PC-9 (cell line): ENCODE measurements around the gene RSPRY1. TPM values are rescaled to one million over a fixed set of nuclear protein-coding genes. Genes with fewer than 3 reads are reported as not detected.

Experiments
- BruUV-seq: library from RNA; stranded (reverse); fragments of 400-500 nt; replicated peaks from 2 replicates; lab custom pipeline; 2021; lab: Mats Ljungman, UMichigan
- CTCF ChIA-PET: fragments of 300-600 bp; sonication (Branson Sonifier 250); formaldehyde crosslinking; loops from one replicate; lab custom pipeline; 2022; ENCODE audit warnings: antibody characterized with exemption; lab: Charles Lee
- POLR2A ChIA-PET: fragments of 300-600 bp; sonication (Branson Sonifier 250); formaldehyde crosslinking; loops from one replicate; lab custom pipeline; 2022; ENCODE audit warnings: antibody characterized with exemption; ENCODE audit not compliant: unreplicated experiment; lab: Charles Lee
- DNase-seq, 2 experiments: peaks; one replicate each; pipeline versions ENCODE4 v3.0.0 to v3.0.0-alpha.2; 2015 to 2022; ENCODE audit warnings: mixed read lengths in 1 of 2
- H2AFZ ChIP-seq: fragments of 200-600 bp; sonication (generic); 2 replicates; pipeline ENCODE4 v1.8.1; 2017; ENCODE audit warnings: antibody characterized with exemption
- H3F3A ChIP-seq: fragments of 200-600 bp; sonication (generic); 2 replicates; pipeline ENCODE4 v1.8.1; 2017; ENCODE audit warnings: antibody characterized with exemption, mild to moderate bottlenecking, low read depth; ENCODE audit not compliant: insufficient read depth
- H3K27ac ChIP-seq: fragments of 200-600 bp; sonication (generic); 2 replicates; pipeline ENCODE4 v1.6.1; 2016; ENCODE audit warnings: mixed run types
- H3K27me3 ChIP-seq: fragments of 200-600 bp; sonication (generic); 2 replicates; pipeline ENCODE4 v1.6.1; 2016; ENCODE audit warnings: low read depth, mixed run types; ENCODE audit not compliant: insufficient read depth
- H3K36me3 ChIP-seq: fragments of 200-600 bp; sonication (generic); 2 replicates; pipeline ENCODE4 v1.6.1; 2016; ENCODE audit warnings: low read depth, mixed run types
- H3K4me1 ChIP-seq: fragments of 200-600 bp; sonication (generic); replicated peaks from 2 replicates; pipeline ENCODE4 v1.6.1; 2016; ENCODE audit warnings: mixed run types; ENCODE audit not compliant: insufficient read depth
- H3K4me2 ChIP-seq: fragments of 200-600 bp; sonication (generic); 2 replicates; pipeline ENCODE4 v1.6.1; 2017; ENCODE audit warnings: mixed run types
- H3K4me3 ChIP-seq: fragments of 200-600 bp; sonication (generic); 2 replicates; pipeline ENCODE4 v1.6.1; 2016; ENCODE audit warnings: mixed run types
- H3K79me2 ChIP-seq: fragments of 200-600 bp; sonication (generic); 2 replicates; pipeline ENCODE4 v1.6.1; 2017; ENCODE audit warnings: low read depth, mixed run types
- H3K9me2 ChIP-seq: fragments of 200-600 bp; sonication (generic); 2 replicates; pipeline ENCODE4 v1.8.1; 2017; ENCODE audit warnings: mild to moderate bottlenecking; ENCODE audit not compliant: insufficient read depth
- H3K9me3 ChIP-seq: fragments of 200-600 bp; sonication (generic); 2 replicates; pipeline ENCODE4 v1.8.1; 2016; ENCODE audit warnings: low read depth; ENCODE audit not compliant: insufficient read depth
- H4K20me1 ChIP-seq: fragments of 200-600 bp; sonication (generic); 2 replicates; pipeline ENCODE4 v1.8.1; 2017; ENCODE audit not compliant: insufficient read depth
- EZH2 ChIP-seq: fragments of 200-600 bp; sonication (generic); IDR thresholded peaks from 2 replicates; pipeline ENCODE4 v1.8.0; 2017; ENCODE audit warnings: antibody characterized with exemption, low read depth
- intact Hi-C: fragments of 100-400 bp; cut with micrococcal nuclease; formaldehyde crosslinking; loops from one replicate; pipeline ENCODE4 v1.10.0; 2022; ENCODE audit not compliant: unreplicated experiment
- total RNA-seq: library from RNA; stranded (reverse); gene quantifications from 2 replicates; pipeline ENCODE4 v1.2.3, GENCODE V29; 2021
- TF ChIP-seq, protein P1 (sequence below): fragments of 200-600 bp; sonication (generic); conservative IDR thresholded peaks from 2 replicates; pipeline ENCODE4 v1.6.1; 2017; ENCODE audit warnings: mixed run types, antibody characterized with exemption, mild to moderate bottlenecking, moderate library complexity

RSPRY1 gene
- total RNA-seq, 1 experiment from 2014 or later, result 26.3 TPM

DNA sequence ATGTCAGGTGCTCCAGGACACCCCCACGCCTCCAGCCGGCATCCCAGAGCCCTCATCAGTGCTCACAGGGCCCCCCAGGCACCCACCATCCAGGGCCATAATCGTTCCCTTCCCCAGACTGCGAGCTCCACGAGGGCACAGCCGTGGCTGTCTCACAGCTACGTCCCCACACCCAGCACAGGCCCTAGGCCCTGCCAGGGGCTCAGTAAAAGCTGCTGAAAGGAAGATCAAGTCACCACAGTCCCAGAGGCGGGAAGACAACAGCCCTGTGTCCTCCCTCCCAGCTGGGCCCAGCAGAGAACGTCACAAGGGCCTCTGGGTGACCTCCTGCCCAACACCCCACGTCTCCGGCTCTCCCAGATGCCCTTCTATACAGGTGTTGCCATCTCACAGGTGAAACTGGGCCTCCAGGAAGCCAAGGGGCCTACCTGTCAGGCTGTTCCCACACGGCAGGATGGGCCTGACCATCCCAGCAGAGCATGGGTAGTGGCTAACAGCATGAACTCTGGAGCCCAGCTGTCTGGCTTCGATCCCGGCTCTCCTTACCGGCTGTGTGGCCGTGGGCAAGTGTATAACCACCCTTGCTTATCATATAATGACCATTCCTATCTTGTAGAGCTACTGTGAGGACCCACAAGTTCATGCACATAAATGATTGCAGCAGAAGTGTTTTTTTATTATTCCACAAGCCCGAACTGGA is 76.9 kb downstream of the RSPRY1 start:
- intact Hi-C loops, result no loop called here
- Histone ChIP-seq H3K79me2 (no peaks in the 10 kb centered on the region), H3K36me3 (no peaks in the 10 kb centered on the region), H3F3A (peaks cover 35% of the 10 kb centered on the region), H3K27me3 (no peaks in the 10 kb centered on the region), H3K4me2 (no peak overlapping the region), H3K9me3 (no peaks in the 10 kb centered on the region), H2AFZ (no peak overlapping the region), H3K4me3 (no peak overlapping the region), H3K27ac (no peak overlapping the region), H3K9me2 (no peaks in the 10 kb centered on the region), H3K4me1 (peaks cover 38% of the 10 kb centered on the region), H4K20me1 (no peaks in the 10 kb centered on the region)
- POLR2A ChIA-PET, result no interaction called here
- TF ChIP-seq, protein P1, sequence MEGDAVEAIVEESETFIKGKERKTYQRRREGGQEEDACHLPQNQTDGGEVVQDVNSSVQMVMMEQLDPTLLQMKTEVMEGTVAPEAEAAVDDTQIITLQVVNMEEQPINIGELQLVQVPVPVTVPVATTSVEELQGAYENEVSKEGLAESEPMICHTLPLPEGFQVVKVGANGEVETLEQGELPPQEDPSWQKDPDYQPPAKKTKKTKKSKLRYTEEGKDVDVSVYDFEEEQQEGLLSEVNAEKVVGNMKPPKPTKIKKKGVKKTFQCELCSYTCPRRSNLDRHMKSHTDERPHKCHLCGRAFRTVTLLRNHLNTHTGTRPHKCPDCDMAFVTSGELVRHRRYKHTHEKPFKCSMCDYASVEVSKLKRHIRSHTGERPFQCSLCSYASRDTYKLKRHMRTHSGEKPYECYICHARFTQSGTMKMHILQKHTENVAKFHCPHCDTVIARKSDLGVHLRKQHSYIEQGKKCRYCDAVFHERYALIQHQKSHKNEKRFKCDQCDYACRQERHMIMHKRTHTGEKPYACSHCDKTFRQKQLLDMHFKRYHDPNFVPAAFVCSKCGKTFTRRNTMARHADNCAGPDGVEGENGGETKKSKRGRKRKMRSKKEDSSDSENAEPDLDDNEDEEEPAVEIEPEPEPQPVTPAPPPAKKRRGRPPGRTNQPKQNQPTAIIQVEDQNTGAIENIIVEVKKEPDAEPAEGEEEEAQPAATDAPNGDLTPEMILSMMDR, result no peak
- no peak for TF ChIP-seq EZH2
- DNase-seq, result no peak
- CTCF ChIA-PET, result no interaction called here
- no TSS peak for BruUV-seq

DNA sequence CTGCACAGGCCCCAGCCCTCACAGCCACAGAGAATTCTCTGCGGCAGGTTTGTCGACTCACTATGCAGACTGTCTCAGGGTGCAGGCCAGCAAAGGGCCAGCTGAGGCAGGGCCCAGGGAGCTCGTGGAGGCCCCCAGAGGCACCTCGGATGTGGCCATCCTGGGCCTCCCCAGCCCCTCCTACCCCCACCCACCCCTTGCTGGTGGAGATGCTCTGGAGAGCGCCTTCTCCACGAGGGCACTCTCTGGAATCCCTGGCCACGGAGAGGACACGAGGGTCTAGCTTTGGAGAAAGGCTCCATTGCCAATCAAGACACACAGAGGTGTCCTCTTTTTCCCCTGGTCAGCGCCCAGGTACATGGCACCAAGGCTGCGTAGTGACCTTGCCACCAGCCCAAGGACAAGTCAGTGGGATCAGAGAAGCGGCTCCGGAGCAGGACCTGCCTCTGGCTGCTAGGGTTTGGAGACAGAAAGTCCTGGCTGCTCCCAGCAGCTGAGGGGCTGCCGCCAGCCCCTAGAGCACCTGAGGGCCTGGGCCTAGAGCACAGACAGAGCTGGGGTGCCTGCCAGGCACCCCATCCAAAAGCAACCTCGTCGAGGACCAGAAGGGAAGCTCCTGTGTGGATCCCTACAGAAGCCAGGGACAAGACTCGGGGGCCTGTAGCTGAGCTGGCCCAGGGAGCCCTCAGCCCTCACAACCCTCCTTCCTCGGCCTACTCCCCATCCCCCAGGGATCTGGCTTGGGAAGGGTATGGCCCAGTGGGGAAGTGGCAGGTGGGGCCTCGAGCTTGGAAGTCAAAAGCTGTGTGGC is 77.6 kb downstream of the RSPRY1 start:
- Histone ChIP-seq H3F3A (peaks cover 35% of the 10 kb centered on the region), H4K20me1 (no peaks in the 10 kb centered on the region), H3K36me3 (no peaks in the 10 kb centered on the region), H3K4me2 (no peak overlapping the region), H3K9me3 (no peaks in the 10 kb centered on the region), H3K4me1 (peaks cover 38% of the 10 kb centered on the region), H2AFZ (no peak overlapping the region), H3K9me2 (no peaks in the 10 kb centered on the region), H3K27ac (no peak overlapping the region), H3K79me2 (no peaks in the 10 kb centered on the region), H3K27me3 (no peaks in the 10 kb centered on the region), H3K4me3 (no peak overlapping the region)
- intact Hi-C loops, result no loop called here
- BruUV-seq, result no TSS peak
- no peak for TF ChIP-seq EZH2
- TF ChIP-seq, protein P1, result no peak
- no peak for DNase-seq
- CTCF ChIA-PET, result no interaction called here
- POLR2A ChIA-PET, result no interaction called here

DNA sequence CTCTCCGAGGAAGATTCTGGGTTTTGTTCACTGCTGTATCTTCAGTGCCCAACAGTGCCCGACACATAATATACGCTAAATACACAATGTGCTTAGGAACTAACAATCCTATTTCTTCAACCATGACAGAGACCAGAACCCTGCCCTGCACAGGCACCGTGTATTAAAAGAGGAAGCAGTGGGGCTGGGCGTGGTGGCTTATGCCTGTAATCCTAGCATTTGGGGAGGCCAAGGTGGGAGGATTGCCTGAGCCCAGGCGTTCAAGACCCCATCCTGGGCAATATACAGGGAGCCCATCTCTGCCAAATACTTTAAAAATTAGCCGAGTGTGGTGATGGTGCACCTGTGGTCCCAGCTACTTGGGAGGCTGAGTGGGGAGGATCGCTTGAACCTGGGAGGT is 78.3 kb downstream of the RSPRY1 start:
- H3K4me2 ChIP-seq, result no peak overlapping the region
- H2AFZ ChIP-seq, result no peak overlapping the region
- H3K9me2 ChIP-seq, result no peaks in the 10 kb centered on the region
- no peak for DNase-seq
- intact Hi-C loops, result no loop called here
- H3K4me3 ChIP-seq, result no peak overlapping the region
- ChIA-PET CTCF (no interaction called here), POLR2A (no interaction called here)
- H3K4me1 ChIP-seq, result peaks cover 38% of the 10 kb centered on the region
- no peaks in the 10 kb centered on the region for H4K20me1 ChIP-seq
- peaks cover 35% of the 10 kb centered on the region for H3F3A ChIP-seq
- no peaks in the 10 kb centered on the region for H3K27me3 ChIP-seq
- no peak overlapping the region for H3K27ac ChIP-seq
- no peaks in the 10 kb centered on the region for H3K9me3 ChIP-seq
- BruUV-seq, result no TSS peak
- H3K79me2 ChIP-seq, result no peaks in the 10 kb centered on the region
- TF ChIP-seq EZH2, result no peak
- TF ChIP-seq, protein P1, result no peak
- no peaks in the 10 kb centered on the region for H3K36me3 ChIP-seq
